Amygdala (tissue), 56 donors: Measurements from ENCODE around the gene PPL.

Source experiments
- DNase-seq, 56 donors: peaks; one replicate each; lab custom pipeline; 2025; lab: John Stamatoyannopoulos, UW

PPL gene

DNA sequence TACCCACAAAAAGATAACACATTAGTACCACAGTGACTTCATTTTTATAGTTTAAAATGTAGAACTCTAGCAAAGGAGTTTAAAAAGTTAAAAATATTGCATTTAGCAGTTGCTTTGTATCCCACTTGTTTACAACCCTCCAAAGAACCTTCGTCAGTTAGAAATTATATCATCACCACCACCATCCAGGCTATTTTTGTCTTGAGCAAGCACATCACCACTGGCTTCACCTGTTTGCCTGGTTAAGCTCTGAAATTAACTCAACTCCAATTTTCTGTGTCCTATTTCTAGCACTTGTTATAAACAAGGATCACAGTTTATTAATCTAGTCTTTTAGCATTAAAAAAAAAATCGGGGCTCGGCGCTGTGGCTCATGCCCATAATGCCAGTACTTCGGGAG lies 96.0 kb downstream of the PPL start:
- DNase-seq = no peak

DNA sequence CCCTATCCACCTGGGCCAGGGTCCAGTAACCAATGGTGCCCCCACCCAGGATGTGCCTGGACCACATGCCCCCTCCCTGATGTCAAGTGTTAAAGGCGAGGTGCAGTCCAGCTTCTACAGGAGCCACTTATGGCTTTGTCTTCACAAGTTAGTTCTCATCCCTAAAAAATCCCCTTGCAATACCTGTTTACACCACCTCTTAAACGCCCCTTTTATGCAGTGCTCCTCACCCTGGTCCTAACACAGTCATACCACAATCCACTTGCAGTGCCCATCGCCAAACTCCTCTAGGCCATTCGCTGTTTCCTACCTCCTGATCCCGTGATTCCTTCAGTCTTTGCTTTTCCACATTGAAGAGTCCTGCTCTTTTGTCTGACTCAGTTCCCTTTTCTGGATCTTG lies 97.0 kb downstream of the PPL start:
- no peak for DNase-seq

DNA sequence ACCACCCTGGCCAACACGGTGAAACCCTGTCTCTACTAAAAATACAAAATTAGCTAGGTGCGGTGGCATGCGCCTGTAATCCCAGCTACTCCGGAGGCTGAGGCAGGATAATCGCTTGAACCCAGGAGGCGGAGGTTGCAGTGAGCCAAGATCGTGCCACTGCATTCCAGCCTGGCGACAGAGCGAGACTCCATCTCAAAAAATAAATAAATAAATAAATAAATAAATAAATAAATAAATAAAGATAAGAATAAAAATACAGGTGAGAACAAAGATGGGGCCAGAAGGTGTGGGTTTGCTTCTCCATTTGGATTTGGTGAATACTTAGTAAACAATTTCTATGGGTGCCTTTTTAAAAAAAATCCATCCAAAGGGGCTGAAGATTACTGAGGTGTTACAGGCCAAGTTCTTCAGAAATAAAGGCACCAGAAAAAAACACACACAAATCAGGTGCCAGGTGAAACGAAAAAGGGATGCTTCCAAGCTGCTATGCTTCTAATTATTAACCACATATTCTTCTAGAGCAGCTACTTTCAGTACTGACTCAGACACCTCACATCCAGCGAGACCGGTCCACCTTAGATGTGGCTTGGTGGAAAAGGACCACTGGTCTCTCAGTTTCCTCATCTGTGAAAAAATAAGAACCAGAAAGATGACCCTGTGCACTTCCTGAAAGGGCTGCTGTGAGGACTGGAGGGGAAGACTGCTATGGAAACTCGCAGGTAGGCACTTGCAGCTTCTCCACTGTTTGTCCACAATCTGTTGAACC lies 99.0 kb downstream of the PPL start:
- no peak for DNase-seq

DNA sequence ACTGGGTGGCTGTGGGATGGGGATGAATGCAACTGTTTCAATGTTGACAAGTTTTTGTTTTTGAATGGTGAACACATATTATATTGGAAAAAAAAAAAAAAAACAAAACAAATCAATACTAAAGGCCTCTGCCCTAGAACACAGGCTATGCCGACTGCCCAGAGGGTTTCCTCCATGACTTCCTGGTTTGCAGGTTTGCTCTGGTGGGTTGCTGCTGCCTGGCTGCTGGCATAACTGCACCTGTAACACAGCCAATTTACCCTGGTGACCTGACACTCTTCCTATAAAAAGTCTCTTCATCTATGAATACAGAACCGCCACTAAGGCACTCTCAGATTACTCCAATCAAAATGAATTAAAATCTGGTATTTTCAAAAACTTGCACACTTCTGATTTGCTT lies 100.2 kb downstream of the PPL start:
- DNase-seq = no peak

GRCh38 chr16:4833584-4833983 lies 103.4 kb downstream of the PPL start:
- no peak for DNase-seq

DNA sequence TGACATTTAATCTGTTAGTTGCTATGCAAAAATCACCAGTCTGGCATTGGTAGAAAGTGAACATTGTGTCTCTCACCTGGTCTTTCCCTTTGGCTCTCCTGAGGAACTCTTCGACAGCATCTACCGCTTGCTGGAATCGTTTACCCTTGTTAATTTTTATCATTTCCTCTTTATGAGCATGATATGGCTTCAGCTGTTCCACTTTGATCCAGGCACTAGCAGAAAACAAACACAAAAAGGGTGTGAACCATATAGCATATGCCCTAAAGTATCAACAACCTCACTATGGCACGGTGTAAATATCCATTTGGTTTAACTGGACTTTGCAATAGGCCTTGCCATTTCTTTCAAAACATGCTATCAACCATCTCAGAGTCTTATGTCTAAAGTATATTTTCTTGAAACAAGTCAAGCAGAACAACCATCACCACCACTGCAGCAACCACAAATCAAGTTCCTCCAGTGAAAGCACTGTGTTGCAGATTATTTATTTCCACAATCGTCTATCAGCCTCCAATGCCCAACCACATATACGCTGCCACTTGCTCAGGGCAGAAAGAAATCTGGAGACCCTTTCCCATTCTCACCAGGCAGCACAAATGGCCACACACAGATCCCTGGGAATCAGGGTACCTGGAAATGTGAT lies 104.1 kb downstream of the PPL start:
- no peak for DNase-seq
